ENCODE results near the gene CTSS.

GRCh38 chr1:150763018-150763417 is 2.6 kb downstream of the CTSS start:
- TF ChIP-seq, protein P1, sequence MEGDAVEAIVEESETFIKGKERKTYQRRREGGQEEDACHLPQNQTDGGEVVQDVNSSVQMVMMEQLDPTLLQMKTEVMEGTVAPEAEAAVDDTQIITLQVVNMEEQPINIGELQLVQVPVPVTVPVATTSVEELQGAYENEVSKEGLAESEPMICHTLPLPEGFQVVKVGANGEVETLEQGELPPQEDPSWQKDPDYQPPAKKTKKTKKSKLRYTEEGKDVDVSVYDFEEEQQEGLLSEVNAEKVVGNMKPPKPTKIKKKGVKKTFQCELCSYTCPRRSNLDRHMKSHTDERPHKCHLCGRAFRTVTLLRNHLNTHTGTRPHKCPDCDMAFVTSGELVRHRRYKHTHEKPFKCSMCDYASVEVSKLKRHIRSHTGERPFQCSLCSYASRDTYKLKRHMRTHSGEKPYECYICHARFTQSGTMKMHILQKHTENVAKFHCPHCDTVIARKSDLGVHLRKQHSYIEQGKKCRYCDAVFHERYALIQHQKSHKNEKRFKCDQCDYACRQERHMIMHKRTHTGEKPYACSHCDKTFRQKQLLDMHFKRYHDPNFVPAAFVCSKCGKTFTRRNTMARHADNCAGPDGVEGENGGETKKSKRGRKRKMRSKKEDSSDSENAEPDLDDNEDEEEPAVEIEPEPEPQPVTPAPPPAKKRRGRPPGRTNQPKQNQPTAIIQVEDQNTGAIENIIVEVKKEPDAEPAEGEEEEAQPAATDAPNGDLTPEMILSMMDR (conservative IDR thresholded peaks at IDR 0.05 in 1 of 2, IDR thresholded peaks at IDR 0.05 in 1 of 2; ENCODE audit: low read depth in 1 of 2, low read length in 2 of 2), result no peak
- TF ChIP-seq EZH2 (IDR thresholded peaks at IDR 0.05; ENCODE audit: low read length, missing control alignments), result no peak

Measured in fibroblast of lung (primary cell).